GM19099 (cell line): ENCODE measurements around the gene MYOD1.

Experiments
- POLR2A ChIP-seq: IDR thresholded peaks from 3 replicates; pipeline ENCODE4 v1.6.1; 2011; ENCODE audit warnings: low read depth; ENCODE audit not compliant: insufficient read length; ENCODE audit errors: extremely low read depth

MYOD1 gene

GRCh38 chr11:17695454-17696441 is 23.6 kb upstream of the MYOD1 start:
- no peak for TF ChIP-seq POLR2A

DNA sequence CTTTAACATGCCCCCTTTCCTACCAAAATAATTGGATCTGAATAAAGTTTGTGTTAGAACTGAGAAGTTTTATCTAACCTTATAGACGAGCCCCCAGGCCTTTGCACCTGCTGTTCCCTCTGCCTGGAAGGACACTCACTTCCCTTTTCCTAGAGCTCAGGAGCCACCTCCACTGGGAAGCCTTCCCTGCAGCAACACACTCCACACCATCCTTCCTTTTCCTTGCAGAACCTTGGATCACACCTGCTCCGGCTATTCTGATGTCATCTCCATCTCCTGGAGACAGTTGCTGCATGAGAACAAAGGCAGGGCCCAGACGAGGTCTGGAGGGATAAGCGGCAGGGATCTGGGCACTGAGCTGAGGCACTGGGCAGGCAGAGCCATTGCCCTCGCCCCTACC is 22.6 kb upstream of the MYOD1 start:
- TF ChIP-seq POLR2A, result no peak

- TF ChIP-seq POLR2A, result no peak
These were observed 22.0 kb upstream of the MYOD1 start for GRCh38 chr11:17697175-17697949.

GRCh38 chr11:17699147-17700114 is 19.9 kb upstream of the MYOD1 start:
- TF ChIP-seq POLR2A, result no peak

DNA sequence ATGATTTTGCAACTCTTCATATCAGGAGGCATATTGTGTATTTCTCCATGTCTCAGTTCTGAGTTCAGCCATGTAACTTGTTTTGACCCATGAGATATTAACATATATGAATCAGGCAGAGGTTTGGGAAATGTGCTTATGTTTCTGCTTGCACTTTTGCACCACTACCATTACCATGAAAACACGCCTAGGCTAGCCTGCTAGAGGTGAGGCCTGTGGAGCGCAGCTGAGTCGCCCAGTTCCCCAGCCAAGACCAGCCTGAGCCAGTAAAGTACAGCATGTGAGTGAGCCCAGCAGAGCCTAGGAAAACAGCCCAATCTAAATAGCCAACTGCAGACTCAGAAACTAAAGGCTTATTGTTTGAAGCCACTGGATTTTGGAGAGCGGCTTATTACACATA is 18.4 kb upstream of the MYOD1 start:
- no peak for TF ChIP-seq POLR2A

- no peak for TF ChIP-seq POLR2A
These were observed 16.5 kb upstream of the MYOD1 start for GRCh38 chr11:17702876-17703275.

DNA sequence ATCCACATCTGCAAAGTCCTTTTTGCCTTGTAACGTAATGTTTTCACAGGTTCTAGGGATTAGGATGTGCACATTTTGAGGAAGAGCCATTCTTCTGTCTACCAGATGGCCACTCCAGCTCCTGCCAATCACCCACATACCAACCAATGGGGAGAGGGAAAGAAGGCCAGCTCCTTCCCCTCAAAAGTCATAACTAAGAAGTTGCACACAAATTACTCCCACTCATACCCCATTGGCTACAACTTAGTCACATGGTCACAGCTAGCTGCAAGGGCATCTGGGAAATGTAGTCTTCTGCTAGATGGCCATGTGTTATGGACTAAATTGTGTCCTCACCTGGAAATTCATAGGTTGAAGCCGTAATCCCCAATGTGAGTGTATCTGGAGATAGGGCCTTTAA is 15.4 kb upstream of the MYOD1 start:
- no peak for TF ChIP-seq POLR2A

GRCh38 chr11:17707830-17708229 is 11.5 kb upstream of the MYOD1 start:
- TF ChIP-seq POLR2A, result no peak

GRCh38 chr11:17711836-17712235 is 7.5 kb upstream of the MYOD1 start:
- TF ChIP-seq POLR2A, result no peak

DNA sequence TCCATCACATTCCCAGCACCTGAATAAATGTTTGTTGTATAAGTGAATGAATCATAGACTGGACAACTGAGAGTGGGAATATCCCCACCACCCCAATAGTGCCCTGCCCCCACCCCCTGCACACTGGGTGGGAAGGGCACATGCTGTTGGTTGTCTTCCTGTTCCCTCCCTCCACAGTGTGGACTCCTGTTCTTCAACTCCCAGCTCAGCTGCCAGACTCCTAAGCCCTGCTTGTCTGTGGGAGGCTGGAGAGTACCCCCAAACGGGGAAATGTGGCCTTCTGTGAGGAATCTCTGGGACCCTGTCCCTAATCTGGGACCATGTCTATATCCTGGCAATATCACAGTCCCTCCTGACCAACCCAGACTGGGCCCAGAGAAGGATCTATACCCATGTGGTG is 5.5 kb upstream of the MYOD1 start:
- TF ChIP-seq POLR2A, result no peak

DNA sequence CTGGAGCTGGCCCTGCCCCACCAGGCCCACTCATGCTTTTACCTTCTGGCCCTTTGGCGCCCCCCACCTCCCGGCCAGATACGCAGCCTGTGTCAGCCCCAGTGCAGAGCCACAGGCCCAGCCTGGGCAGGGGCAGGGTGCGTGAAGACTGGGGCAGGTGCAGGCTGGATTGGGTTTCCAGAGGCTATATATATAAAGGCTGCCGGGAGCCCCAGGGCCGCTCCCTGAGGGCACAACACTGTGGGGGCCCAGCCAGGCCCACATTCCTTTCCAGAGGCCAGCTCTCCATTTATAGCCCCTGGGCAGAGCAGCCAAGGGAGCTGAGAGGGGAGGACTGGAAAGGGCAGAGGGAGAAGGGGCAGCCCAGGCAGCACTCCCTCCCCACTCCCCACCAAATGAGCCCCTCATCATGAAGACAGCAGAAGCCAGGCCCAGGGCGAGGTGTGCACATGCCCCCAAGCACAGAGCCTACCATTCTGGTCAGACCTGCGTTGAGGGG is 5.0 kb upstream of the MYOD1 start:
- TF ChIP-seq POLR2A, result no peak

DNA sequence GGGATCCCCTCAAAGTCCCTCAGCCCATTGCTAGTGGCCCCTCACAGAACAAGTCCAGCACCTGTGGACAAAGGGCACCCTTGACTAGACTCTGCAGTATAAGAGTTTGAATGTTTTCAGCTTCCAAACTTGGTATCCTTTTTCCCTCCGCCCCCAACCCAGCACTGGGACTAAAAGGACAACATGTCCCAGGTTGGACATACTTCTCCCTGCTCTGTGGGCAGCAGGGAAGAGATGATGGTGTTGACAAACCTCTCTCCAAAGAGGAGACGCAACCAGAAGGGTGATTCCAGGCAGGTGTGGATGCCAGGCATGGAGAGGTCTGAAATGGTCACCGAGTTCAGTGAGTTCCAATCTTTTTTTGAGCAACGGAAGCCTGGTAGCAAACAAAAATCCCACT is 4.5 kb upstream of the MYOD1 start:
- no peak for TF ChIP-seq POLR2A

DNA sequence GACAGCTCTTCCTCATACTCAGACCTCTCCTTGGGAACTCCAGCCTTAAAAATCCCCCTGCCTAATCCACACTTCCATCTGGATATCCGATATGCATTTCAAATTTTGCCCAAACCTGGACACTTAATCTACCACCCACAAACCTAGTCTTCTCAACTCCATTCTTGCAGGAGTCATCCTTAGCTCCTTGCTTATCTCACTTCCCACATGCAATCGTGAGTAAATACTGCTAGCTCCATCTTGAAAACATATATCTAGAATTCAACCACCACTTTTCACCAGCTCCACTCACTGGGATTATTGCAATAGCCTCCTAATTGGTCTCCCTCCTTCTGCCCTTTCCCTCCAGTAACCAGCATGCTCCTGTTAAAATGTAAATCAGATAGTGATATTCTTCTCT is 2.6 kb upstream of the MYOD1 start:
- TF ChIP-seq POLR2A, result no peak

- no peak for TF ChIP-seq POLR2A
These were observed 1.4 kb upstream of the MYOD1 start for GRCh38 chr11:17718015-17718414.
